M059J (cell line): ENCODE data around the gene IKZF2. TPM values are rescaled to one million over a fixed set of nuclear protein-coding genes. Genes with fewer than 3 reads are reported as not detected.

Experiments used
- DNase-seq: peaks from one replicate; pipeline ENCODE4 v3.0.0-alpha.2; 2012; ENCODE audit warnings: low read depth
- total RNA-seq: library from RNA; depleted of rRNA; stranded (reverse); fragments of >200 nt; shearing (Covaris generic); gene quantifications from 2 replicates; pipeline ENCODE4 v1.2.3, GENCODE V29; 2014; rRNA removed

The IKZF2 gene
- 8.2 and 8.3 TPM in 2 replicates for total RNA-seq

- peak; percentile 81 for DNase-seq
These were observed at the start of gene IKZF2 for GRCh38 chr2:213151437-213152064. IKZF2 (minus strand) TSS chr2:213151612; CDS start chr2:213148629, 2,983 bp downstream.

GRCh38 chr2:213199871-213200270, 48.5 kb upstream of the IKZF2 start:
- DNase-seq = peak; percentile 57

GRCh38 chr2:213189001-213189899, 37.8 kb upstream of the IKZF2 start:
- peak; percentile 76 for DNase-seq

- DNase-seq = no peak
These were observed 37.1 kb upstream of the IKZF2 start for GRCh38 chr2:213188533-213188867.

- DNase-seq = peak; percentile 84
These were observed 36.6 kb upstream of the IKZF2 start for GRCh38 chr2:213187833-213188532.

- DNase-seq = peak; percentile 17
These were observed 36.0 kb upstream of the IKZF2 start for GRCh38 chr2:213187386-213187785.

GRCh38 chr2:213185147-213185822, 33.9 kb upstream of the IKZF2 start:
- DNase-seq = no peak

- DNase-seq = no peak
These were observed 30.3 kb upstream of the IKZF2 start for GRCh38 chr2:213181712-213182111.

GRCh38 chr2:213177679-213178078, 26.3 kb upstream of the IKZF2 start:
- no peak for DNase-seq

GRCh38 chr2:213175673-213176247, 24.3 kb upstream of the IKZF2 start:
- DNase-seq = peak; percentile 24

GRCh38 chr2:213172641-213173040, 21.2 kb upstream of the IKZF2 start:
- DNase-seq = no peak

- DNase-seq = no peak
These were observed 19.7 kb upstream of the IKZF2 start for GRCh38 chr2:213171147-213171546.

GRCh38 chr2:213167271-213167930, 16.0 kb upstream of the IKZF2 start:
- DNase-seq = no peak

- no peak for DNase-seq
These were observed 14.7 kb upstream of the IKZF2 start for GRCh38 chr2:213166109-213166508.

GRCh38 chr2:213164263-213164662, 12.9 kb upstream of the IKZF2 start:
- DNase-seq = no peak

GRCh38 chr2:213162516-213163118, 11.2 kb upstream of the IKZF2 start:
- peak; percentile 41 for DNase-seq

- DNase-seq = peak; percentile 50
These were observed 10.5 kb upstream of the IKZF2 start for GRCh38 chr2:213161759-213162515.

GRCh38 chr2:213159768-213160167, 8.4 kb upstream of the IKZF2 start:
- no peak for DNase-seq

GRCh38 chr2:213157242-213157641, 5.8 kb upstream of the IKZF2 start:
- DNase-seq = no peak

- no peak for DNase-seq
These were observed 5.3 kb upstream of the IKZF2 start for GRCh38 chr2:213156717-213157116.
